ENCODE results near the gene C17orf114.

Gene C17orf114

GRCh38 chr17:4769628-4770027 lies 32.5 kb downstream of the C17orf114 start:
- no peaks in the 10 kb centered on the region for H3K9me3 ChIP-seq (ENCODE audit: control insufficient read depth, insufficient read depth, low read length)
- no peak overlapping the region for H2BK120ac ChIP-seq (ENCODE audit: low read depth, low read length)
- CTCF ChIA-PET: no interaction called here
- peaks cover 26% of the 10 kb centered on the region for H3K27me3 ChIP-seq (ENCODE audit: control insufficient read depth, insufficient read depth, low read length)
- no peak overlapping the region for H4K91ac ChIP-seq (ENCODE audit: insufficient read depth, low read depth, low read length)
- no peak overlapping the region for H2AFZ ChIP-seq (replicated peaks; ENCODE audit: low read length, poor library complexity)
- no peaks in the 10 kb centered on the region for H3K9me1 ChIP-seq (ENCODE audit: insufficient read depth, low read length)
- intact Hi-C loops (cut with micrococcal nuclease) (loop anchor here (2.0 kb wide), 1 partner anchor 39 kb away; the partner anchor contains the start of gene MED11), dilution Hi-C loops (cut with HindIII; ENCODE audit: low sequenced_read_pairs, unreplicated experiment) (no loop called here), in situ Hi-C loops (cut with MboI; ENCODE audit: low sequenced_read_pairs) (no loop called here)
- H2AK9ac ChIP-seq (replicated peaks; ENCODE audit: low read depth, low read length, poor library complexity): no peak overlapping the region
- H3K18ac ChIP-seq (ENCODE audit: low read depth, low read length): no peak overlapping the region
- no peak overlapping the region for H2BK15ac ChIP-seq (ENCODE audit: low read depth, low read length)
- H4K8ac ChIP-seq (ENCODE audit: low read depth in 2 of 2, low read length in 2 of 2): no peak overlapping the region
- H3K4me3 ChIP-seq (ENCODE audit: insufficient read depth, low read depth, low read length): no peak overlapping the region
- H2AK5ac ChIP-seq (ENCODE audit: low read depth, low read length): no peak overlapping the region
- no TSS peak for BruUV-seq (replicated peaks)
- no peaks in the 10 kb centered on the region for H3K4me1 ChIP-seq (ENCODE audit: control insufficient read depth, insufficient read depth, low read length)
- 0 out of 2 replicates have a peak, but pooled peaks have one; percentile 6 for TF ChIP-seq MAFK (IDR thresholded peaks at IDR 0.05; ENCODE audit: low read depth, low read length)
- TF ChIP-seq RCOR1 (IDR thresholded peaks at IDR 0.05; ENCODE audit: insufficient replicate concordance, low read length): no peak
- TF ChIP-seq SMC3 (IDR thresholded peaks at IDR 0.05; ENCODE audit: low read depth, low read length): no peak
- no peak overlapping the region for H3K4me2 ChIP-seq (ENCODE audit: low read depth, low read length)
- no peak overlapping the region for H2BK5ac ChIP-seq (ENCODE audit: low read depth, low read length, poor library complexity, severe bottlenecking)
- no peak overlapping the region for H2BK20ac ChIP-seq (ENCODE audit: low read depth, low read length)
- no CpG with 5 or more reads among the region's 2 CpGs for WGBS, 2 experiments (ENCODE audit: extremely low coverage in 2 of 2, insufficient read length in 1 of 2)
- POLR2A ChIA-PET (ENCODE audit: unreplicated experiment): no interaction called here
- H3K23ac ChIP-seq (ENCODE audit: low read depth, low read length): no peak overlapping the region
- no peak overlapping the region for H3K14ac ChIP-seq (replicated peaks; ENCODE audit: low read depth, low read length)
- DNase-seq (no peak), ATAC-seq (ENCODE audit: low read depth) (no peak)
- no peak overlapping the region for H3K9ac ChIP-seq (ENCODE audit: low read depth, low read length)
- H3K79me1 ChIP-seq (ENCODE audit: low read depth in 1 of 2, low read length in 2 of 2): no peaks in the 10 kb centered on the region
- H3K27ac ChIP-seq (ENCODE audit: insufficient read depth, low read length): no peak overlapping the region
- no peaks in the 10 kb centered on the region for H3K36me3 ChIP-seq (ENCODE audit: control insufficient read depth, insufficient read depth, low read length)
- H4K20me1 ChIP-seq (ENCODE audit: insufficient read depth, low read length): no peaks in the 10 kb centered on the region; the same call in 1 of the 2 replicates
- no peak overlapping the region for H3K56ac ChIP-seq (ENCODE audit: extremely low read depth, insufficient read depth, low read length)
- H3K4ac ChIP-seq (ENCODE audit: low read depth, low read length): no peak overlapping the region
- no peak overlapping the region for H4K5ac ChIP-seq (ENCODE audit: low read depth, low read length)
